Neuron (in vitro differentiated cells): Measurements from ENCODE around the gene GPR4.

ENCODE experiments used
- H2AFZ ChIP-seq: one replicate; pipeline ENCODE4 v1.6.1; 2013; ENCODE audit warnings: low read depth, mild to moderate bottlenecking, inconsistent platforms, low read length, moderate library complexity
- H3K27me3 ChIP-seq: one replicate; pipeline ENCODE4 v1.6.1; 2013; ENCODE audit warnings: low read length; ENCODE audit not compliant: insufficient read depth
- H3K36me3 ChIP-seq: one replicate; pipeline ENCODE4 v1.6.1; 2013; ENCODE audit warnings: low read length; ENCODE audit not compliant: insufficient read depth
- H3K4me1 ChIP-seq: one replicate; pipeline ENCODE4 v1.6.1; 2013; ENCODE audit warnings: low read length; ENCODE audit not compliant: insufficient read depth
- H3K4me3 ChIP-seq: 2 replicates; pipeline ENCODE4 v1.5.1; 2013; ENCODE audit warnings: mild to moderate bottlenecking, low read length, moderate library complexity
- H3K9me3 ChIP-seq: one replicate; pipeline ENCODE4 v1.6.1; 2013; ENCODE audit warnings: low read length

Gene GPR4

GRCh38 chr19:45601524-45602374 is at the start of gene GPR4:
Gene GPR4 (minus strand): TSS chr19:45602212. CDS start chr19:45591866, 10,346 bp downstream.
- no peak within 1 kb of the TSS for H2AFZ ChIP-seq
- no peaks in the 10 kb centered on the region for H3K9me3 ChIP-seq
- H3K4me1 ChIP-seq = peaks cover 4% of the 10 kb centered on the region
- peaks cover 57% of the 10 kb centered on the region for H3K27me3 ChIP-seq
- no peaks in the 10 kb centered on the region for H3K36me3 ChIP-seq
- H3K4me3 ChIP-seq = no peak within 1 kb of the TSS

- H3K36me3 ChIP-seq = no peaks in the 10 kb centered on the region
- no peaks in the 10 kb centered on the region for H3K4me1 ChIP-seq
- H3K9me3 ChIP-seq = no peaks in the 10 kb centered on the region
- no peak overlapping the region for H2AFZ ChIP-seq
- H3K27me3 ChIP-seq = no peaks in the 10 kb centered on the region
- no peak overlapping the region for H3K4me3 ChIP-seq
Observed at GRCh38 chr19:45650722-45651121, 48.7 kb upstream of the GPR4 start.

GRCh38 chr19:45646345-45646698 is 44.3 kb upstream of the GPR4 start:
- Histone ChIP-seq H3K4me3 (peak overlapping the region; percentile 16), H3K4me1 (peaks cover 25% of the 10 kb centered on the region), H3K36me3 (no peaks in the 10 kb centered on the region), H2AFZ (no peak overlapping the region), H3K9me3 (no peaks in the 10 kb centered on the region), H3K27me3 (peaks cover 9% of the 10 kb centered on the region)

- no peaks in the 10 kb centered on the region for H3K9me3 ChIP-seq
- H3K4me1 ChIP-seq = peaks cover 25% of the 10 kb centered on the region
- peaks cover 9% of the 10 kb centered on the region for H3K27me3 ChIP-seq
- H3K4me3 ChIP-seq = peak overlapping the region; percentile 42
- peak overlapping the region; percentile 48 for H2AFZ ChIP-seq
- H3K36me3 ChIP-seq = no peaks in the 10 kb centered on the region
Observed at GRCh38 chr19:45645631-45646344, 43.8 kb upstream of the GPR4 start.

- no peaks in the 10 kb centered on the region for H3K36me3 ChIP-seq
- H3K4me3 ChIP-seq = peak overlapping the region; percentile 42
- no peaks in the 10 kb centered on the region for H3K9me3 ChIP-seq
- peak overlapping the region; percentile 48 for H2AFZ ChIP-seq
- H3K27me3 ChIP-seq = peaks cover 9% of the 10 kb centered on the region
- H3K4me1 ChIP-seq = peaks cover 25% of the 10 kb centered on the region
Observed at GRCh38 chr19:45645068-45645630, 43.1 kb upstream of the GPR4 start.

GRCh38 chr19:45643927-45644771 is 42.1 kb upstream of the GPR4 start:
- H2AFZ ChIP-seq = peak overlapping the region; percentile 31
- H3K4me3 ChIP-seq = peak overlapping the region; percentile 21
- peaks cover 25% of the 10 kb centered on the region for H3K4me1 ChIP-seq
- peaks cover 9% of the 10 kb centered on the region for H3K27me3 ChIP-seq
- no peaks in the 10 kb centered on the region for H3K9me3 ChIP-seq
- H3K36me3 ChIP-seq = no peaks in the 10 kb centered on the region

- H2AFZ ChIP-seq = peak overlapping the region; percentile 31
- H3K4me3 ChIP-seq = peak overlapping the region; percentile 21
- H3K27me3 ChIP-seq = peaks cover 9% of the 10 kb centered on the region
- H3K4me1 ChIP-seq = peaks cover 25% of the 10 kb centered on the region
- H3K9me3 ChIP-seq = no peaks in the 10 kb centered on the region
- H3K36me3 ChIP-seq = no peaks in the 10 kb centered on the region
Observed at GRCh38 chr19:45643024-45643926, 41.3 kb upstream of the GPR4 start.

- Histone ChIP-seq H2AFZ (peak overlapping the region; percentile 50), H3K9me3 (no peaks in the 10 kb centered on the region), H3K4me1 (peaks cover 25% of the 10 kb centered on the region), H3K36me3 (no peaks in the 10 kb centered on the region), H3K27me3 (peaks cover 9% of the 10 kb centered on the region), H3K4me3 (peak overlapping the region; percentile 47)
Observed at GRCh38 chr19:45641274-45642105, 39.5 kb upstream of the GPR4 start.

- Histone ChIP-seq H3K4me3 (peak overlapping the region; percentile 47), H3K36me3 (no peaks in the 10 kb centered on the region), H3K9me3 (no peaks in the 10 kb centered on the region)
Observed at GRCh38 chr19:45640849-45641273, 38.8 kb upstream of the GPR4 start.

GRCh38 chr19:45638930-45639729 is 37.1 kb upstream of the GPR4 start, which contains the start of gene EML2:
Gene EML2 (minus strand): TSS chr19:45639397. CDS start chr19:45639376, 21 bp downstream.
- H3K4me3 ChIP-seq = peak within 1 kb of the TSS; percentile 32

More at GRCh38 chr19:45640849-45641273, 38.8 kb upstream of the GPR4 start:
- peak overlapping the region; percentile 50 for H2AFZ ChIP-seq
- peaks cover 25% of the 10 kb centered on the region for H3K4me1 ChIP-seq
- peaks cover 9% of the 10 kb centered on the region for H3K27me3 ChIP-seq

More at GRCh38 chr19:45638930-45639729, 37.1 kb upstream of the GPR4 start, which contains the start of gene EML2:
- Histone ChIP-seq H3K27me3 (peaks cover under 1% of the 10 kb centered on the region), H3K36me3 (no peaks in the 10 kb centered on the region), H2AFZ (no peak within 1 kb of the TSS), H3K4me1 (peaks cover 10% of the 10 kb centered on the region), H3K9me3 (no peaks in the 10 kb centered on the region)
